ENCODE results near the gene NUDT7.

The NUDT7 gene

GRCh38 chr16:77684181-77684526 is 38.2 kb upstream of the NUDT7 start:
- TF ChIP-seq CTCF (IDR thresholded peaks at IDR 0.05; ENCODE audit: low read length), result no peak
- TF ChIP-seq EZH2 (IDR thresholded peaks at IDR 0.05; ENCODE audit: borderline replicate concordance, low read length), result no peak
- Histone ChIP-seq H2AFZ (ENCODE audit: low read length) (no peak overlapping the region), H3K36me3 (ENCODE audit: insufficient read depth, low read length) (no peaks in the 10 kb centered on the region; the same call in 1 of the 2 replicates), H3K27ac (ENCODE audit: low read depth, low read length, poor library complexity, severe bottlenecking) (no peak overlapping the region), H3F3A (ENCODE audit: insufficient read depth, low read length) (no peaks in the 10 kb centered on the region), H3K9me2 (ENCODE audit: low read depth, low read length) (no peaks in the 10 kb centered on the region), H3K79me2 (ENCODE audit: insufficient read depth, low read length) (no peaks in the 10 kb centered on the region), H3K4me3 (ENCODE audit: low read depth, low read length, poor library complexity, severe bottlenecking) (no peak overlapping the region), H3K27me3 (ENCODE audit: insufficient read depth, low read length) (no peaks in the 10 kb centered on the region), H3K4me1 (ENCODE audit: insufficient read depth, low read length, severe bottlenecking) (peaks cover 10% of the 10 kb centered on the region), H3K9me3 (ENCODE audit: low read length) (no peaks in the 10 kb centered on the region), H3K9ac (ENCODE audit: low read length) (no peak overlapping the region), H4K20me1 (ENCODE audit: insufficient read depth, low read length) (no peaks in the 10 kb centered on the region), H3K4me2 (ENCODE audit: low read length) (no peak overlapping the region)

- no peak overlapping the region for H2AFZ ChIP-seq (ENCODE audit: low read length)
- H3K4me2 ChIP-seq (ENCODE audit: low read length), result no peak overlapping the region
- H3K79me2 ChIP-seq (ENCODE audit: insufficient read depth, low read length), result no peaks in the 10 kb centered on the region
- no peaks in the 10 kb centered on the region for H3K4me1 ChIP-seq (ENCODE audit: insufficient read depth, low read length, severe bottlenecking)
- no peaks in the 10 kb centered on the region for H3K36me3 ChIP-seq (ENCODE audit: insufficient read depth, low read length)
- no peaks in the 10 kb centered on the region for H3F3A ChIP-seq (ENCODE audit: insufficient read depth, low read length)
- no peak overlapping the region for H3K4me3 ChIP-seq (ENCODE audit: low read depth, low read length, poor library complexity, severe bottlenecking)
- no peaks in the 10 kb centered on the region for H4K20me1 ChIP-seq (ENCODE audit: insufficient read depth, low read length)
- H3K9me2 ChIP-seq (ENCODE audit: low read depth, low read length), result no peaks in the 10 kb centered on the region
- H3K9ac ChIP-seq (ENCODE audit: low read length), result no peak overlapping the region
- H3K27ac ChIP-seq (ENCODE audit: low read depth, low read length, poor library complexity, severe bottlenecking), result no peak overlapping the region
- TF ChIP-seq EZH2 (IDR thresholded peaks at IDR 0.05; ENCODE audit: borderline replicate concordance, low read length) (no peak), CTCF (IDR thresholded peaks at IDR 0.05; ENCODE audit: low read length) (no peak)
- H3K27me3 ChIP-seq (ENCODE audit: insufficient read depth, low read length), result 0 out of 2 replicates have a peak, but pooled peaks cover 3% of the 10 kb centered on the region
- H3K9me3 ChIP-seq (ENCODE audit: low read length), result no peaks in the 10 kb centered on the region
Observed at GRCh38 chr16:77686385-77686784, 35.9 kb upstream of the NUDT7 start.

GRCh38 chr16:77689971-77690370 is 32.3 kb upstream of the NUDT7 start:
- Histone ChIP-seq H3K27me3 (ENCODE audit: insufficient read depth, low read length) (0 out of 2 replicates have a peak, but pooled peaks cover 3% of the 10 kb centered on the region), H3K79me2 (ENCODE audit: insufficient read depth, low read length) (no peaks in the 10 kb centered on the region), H3K9me3 (ENCODE audit: low read length) (no peaks in the 10 kb centered on the region), H3K4me3 (ENCODE audit: low read depth, low read length, poor library complexity, severe bottlenecking) (no peak overlapping the region), H3K36me3 (ENCODE audit: insufficient read depth, low read length) (no peaks in the 10 kb centered on the region), H3K4me1 (ENCODE audit: insufficient read depth, low read length, severe bottlenecking) (no peaks in the 10 kb centered on the region), H3K9ac (ENCODE audit: low read length) (no peak overlapping the region), H3K27ac (ENCODE audit: low read depth, low read length, poor library complexity, severe bottlenecking) (no peak overlapping the region), H2AFZ (ENCODE audit: low read length) (no peak overlapping the region), H4K20me1 (ENCODE audit: insufficient read depth, low read length) (no peaks in the 10 kb centered on the region), H3F3A (ENCODE audit: insufficient read depth, low read length) (no peaks in the 10 kb centered on the region), H3K4me2 (ENCODE audit: low read length) (no peak overlapping the region), H3K9me2 (ENCODE audit: low read depth, low read length) (no peaks in the 10 kb centered on the region)
- no peak for TF ChIP-seq EZH2 (IDR thresholded peaks at IDR 0.05; ENCODE audit: borderline replicate concordance, low read length)
- no peak for TF ChIP-seq CTCF (IDR thresholded peaks at IDR 0.05; ENCODE audit: low read length)

Measured in OCI-LY1 (cell line).